Astrocyte of the hippocampus (primary cell): ENCODE measurements around the gene TMEM108.

Experiments used
- DNase-seq: peaks from one replicate; pipeline ENCODE4 v3.0.0; 2011; ENCODE audit warnings: low read depth, low spot score

Gene TMEM108

GRCh38 chr3:133418361-133418760 lies 380.2 kb downstream of the TMEM108 start:
- no peak for DNase-seq

DNA sequence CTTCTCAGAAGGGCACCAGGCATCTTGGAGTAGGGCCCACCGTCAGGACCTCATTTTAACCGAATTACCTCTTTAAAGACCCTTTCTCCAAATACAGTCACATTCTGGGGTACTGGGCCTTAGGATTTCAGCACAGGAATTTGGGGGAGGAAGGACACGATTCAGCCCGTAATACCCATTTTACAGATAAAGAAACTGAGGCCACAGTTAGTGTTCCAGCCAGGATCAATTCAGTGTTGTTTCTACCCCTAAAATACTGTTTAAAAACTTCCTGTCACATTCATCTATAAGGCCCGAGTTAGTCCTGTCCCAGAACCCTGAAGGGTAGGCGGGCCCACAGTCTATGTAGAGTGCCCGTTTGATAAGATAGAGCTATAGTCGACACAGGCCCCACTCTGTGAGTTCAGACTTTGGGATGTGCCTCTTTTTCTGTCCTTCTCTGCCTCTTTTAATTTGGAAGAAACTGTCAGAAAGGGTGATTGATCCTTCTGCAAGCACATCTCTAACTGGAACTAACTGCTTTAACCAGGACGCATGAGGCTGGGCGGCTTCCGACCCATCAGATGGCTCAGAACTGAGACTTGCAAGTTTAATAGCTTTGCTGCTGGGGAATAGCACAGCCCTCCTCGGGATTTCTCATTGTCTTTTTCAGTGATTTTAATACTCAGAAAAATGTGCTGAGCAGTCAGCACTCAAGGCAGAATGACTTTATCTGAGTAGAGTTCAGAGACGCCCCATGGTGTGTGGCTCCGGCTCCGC lies 381.1 kb downstream of the TMEM108 start:
- no peak for DNase-seq

GRCh38 chr3:133424937-133425869 lies 387.0 kb downstream of the TMEM108 start:
- no peak for DNase-seq

- no peak for DNase-seq
Measured at GRCh38 chr3:133425898-133426297, 387.7 kb downstream of the TMEM108 start.

- peak; percentile 39 for DNase-seq
Measured at GRCh38 chr3:133426721-133427120, 388.5 kb downstream of the TMEM108 start.

DNA sequence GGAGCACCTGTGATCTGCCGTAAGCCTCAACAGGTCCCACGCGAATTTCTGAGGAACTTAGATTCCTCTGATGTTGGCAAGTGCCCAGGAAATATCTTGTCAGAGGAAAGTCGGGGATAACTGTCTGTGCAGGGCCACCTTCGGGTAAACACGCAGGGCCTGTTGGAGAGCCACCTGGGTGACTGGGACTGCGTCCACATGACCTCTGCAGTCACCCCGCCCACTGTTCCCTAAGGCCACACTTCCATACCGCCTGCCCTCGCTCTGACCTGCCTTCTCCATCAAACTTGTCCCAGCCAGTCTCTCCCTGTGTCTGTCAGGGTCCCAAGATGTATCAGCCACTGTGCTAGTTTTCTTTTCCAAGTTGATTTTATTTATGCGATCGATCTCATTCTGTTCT lies 390.4 kb downstream of the TMEM108 start:
- DNase-seq = no peak

DNA sequence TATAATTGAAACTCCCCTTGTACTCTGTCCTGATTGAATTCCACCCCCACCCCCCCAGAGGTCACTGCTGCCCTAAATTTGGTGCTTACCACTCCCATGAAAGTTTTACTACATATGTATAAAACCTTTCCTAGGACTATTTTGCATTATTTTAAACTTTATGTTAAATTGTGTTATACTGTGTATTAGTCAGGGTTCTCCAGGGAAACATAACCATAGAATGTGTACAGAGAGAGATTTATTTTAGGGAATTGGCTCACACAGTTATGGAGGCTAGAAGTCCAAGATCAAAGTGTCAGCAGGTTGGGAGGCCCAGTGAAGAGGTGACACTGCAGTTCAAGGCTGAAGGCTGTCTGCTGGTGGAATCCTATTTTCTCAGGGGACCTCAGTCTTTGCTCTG lies 390.9 kb downstream of the TMEM108 start:
- no peak for DNase-seq

GRCh38 chr3:133439563-133439962 lies 401.4 kb downstream of the TMEM108 start:
- no peak for DNase-seq

DNA sequence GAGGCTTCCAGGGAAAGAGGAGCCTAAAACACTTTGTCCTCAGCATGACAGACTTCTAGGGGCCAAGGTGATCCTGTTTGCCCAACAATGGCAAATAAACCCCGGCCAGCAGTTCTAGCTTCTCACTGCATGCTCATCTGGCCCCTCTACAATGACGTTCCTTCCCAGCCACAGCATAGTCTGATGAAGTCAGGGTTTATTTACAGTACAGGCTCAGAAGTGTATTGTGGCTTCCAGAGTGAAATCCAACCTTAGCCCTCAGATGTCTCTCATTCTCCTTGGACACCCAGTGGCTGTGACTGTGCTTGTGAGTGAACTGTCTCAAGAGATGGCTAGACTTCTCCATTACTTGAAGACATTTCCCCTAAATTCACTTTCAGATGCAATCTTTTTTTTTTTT lies 402.5 kb downstream of the TMEM108 start:
- no peak for DNase-seq

- DNase-seq = no peak
Measured at GRCh38 chr3:133441867-133442270, 403.7 kb downstream of the TMEM108 start.

- DNase-seq = no peak
Measured at GRCh38 chr3:133442518-133442917, 404.3 kb downstream of the TMEM108 start.

DNA sequence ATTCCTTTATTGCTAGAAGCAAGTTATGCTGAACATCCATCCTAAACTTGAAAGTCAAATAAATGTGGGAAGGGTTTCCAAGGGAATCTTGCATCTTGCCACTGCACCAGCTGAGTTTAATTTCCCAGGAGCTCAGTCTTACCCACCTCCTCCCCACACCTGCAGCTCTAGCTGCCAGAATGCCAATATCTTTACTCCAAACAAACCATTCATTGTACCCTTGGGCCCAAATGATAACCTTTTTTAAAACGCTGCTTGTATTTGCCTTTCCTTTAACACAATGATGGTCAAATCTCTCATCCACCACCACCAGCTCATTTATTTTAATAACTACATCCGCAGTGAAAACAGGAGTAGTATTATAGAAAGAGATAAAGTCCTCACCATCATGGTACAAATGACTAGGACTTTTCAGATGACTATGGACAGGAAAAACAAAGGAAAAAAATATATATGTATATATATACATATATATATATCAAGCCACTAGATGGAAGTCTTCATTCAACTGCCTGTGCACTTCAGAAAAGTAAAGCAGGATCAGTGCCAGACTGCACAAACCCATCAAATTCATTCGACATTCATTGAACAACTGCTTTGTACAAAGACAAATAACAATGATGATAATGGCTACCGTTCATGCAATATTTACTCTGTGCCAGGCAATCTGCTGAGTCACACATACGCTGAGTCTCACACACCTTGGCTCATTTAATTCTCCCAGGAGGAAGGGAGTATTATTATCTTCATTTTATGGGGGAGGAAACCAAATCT lies 405.6 kb downstream of the TMEM108 start:
- peak; percentile 54 for DNase-seq

- DNase-seq = no peak
Measured at GRCh38 chr3:133444423-133444774, 406.2 kb downstream of the TMEM108 start.

GRCh38 chr3:133445108-133445507 lies 406.9 kb downstream of the TMEM108 start:
- DNase-seq = no peak
